Esophagus squamous epithelium (tissue), 4 donors: Measurements from ENCODE around the gene CAP2.

Experiments
- CTCF ChIP-seq, 6 experiments: fragments of 450-650 bp in 4 of 6; fragments of 200-600 bp in 2 of 6; sonication (generic) in 2 of 6; IDR thresholded peaks; one replicate each; pipeline ENCODE4 v1.5.1; 2016 to 2019; ENCODE audit warnings: antibody characterized with exemption in 6 of 6, mild to moderate bottlenecking in 4 of 6, moderate library complexity in 4 of 6
- POLR2A ChIP-seq, 4 donors: fragments of 450-650 bp; IDR thresholded peaks; one replicate each; pipeline ENCODE4 v1.6.1; 2017; ENCODE audit warnings: antibody characterized with exemption in 4 of 4, mild to moderate bottlenecking in 4 of 4, moderate library complexity in 3 of 4

- TF ChIP-seq CTCF (IDR thresholded peaks at IDR 0.05) (no peak), POLR2A (IDR thresholded peaks at IDR 0.05) (no peak)
Measured at GRCh38 chr6:17456711-17457110, 63.3 kb downstream of the CAP2 start.
